ENCODE measurements around the gene HCAR1.
A peak's percentile ranks its signal among the peaks of the same experiment; 100 is the strongest.
"Not testable (repeated sequence)": the region's sequence is repeated elsewhere in the genome, so short reads cannot be mapped to it uniquely, and the experiment has no call there.

Gene HCAR1

DNA sequence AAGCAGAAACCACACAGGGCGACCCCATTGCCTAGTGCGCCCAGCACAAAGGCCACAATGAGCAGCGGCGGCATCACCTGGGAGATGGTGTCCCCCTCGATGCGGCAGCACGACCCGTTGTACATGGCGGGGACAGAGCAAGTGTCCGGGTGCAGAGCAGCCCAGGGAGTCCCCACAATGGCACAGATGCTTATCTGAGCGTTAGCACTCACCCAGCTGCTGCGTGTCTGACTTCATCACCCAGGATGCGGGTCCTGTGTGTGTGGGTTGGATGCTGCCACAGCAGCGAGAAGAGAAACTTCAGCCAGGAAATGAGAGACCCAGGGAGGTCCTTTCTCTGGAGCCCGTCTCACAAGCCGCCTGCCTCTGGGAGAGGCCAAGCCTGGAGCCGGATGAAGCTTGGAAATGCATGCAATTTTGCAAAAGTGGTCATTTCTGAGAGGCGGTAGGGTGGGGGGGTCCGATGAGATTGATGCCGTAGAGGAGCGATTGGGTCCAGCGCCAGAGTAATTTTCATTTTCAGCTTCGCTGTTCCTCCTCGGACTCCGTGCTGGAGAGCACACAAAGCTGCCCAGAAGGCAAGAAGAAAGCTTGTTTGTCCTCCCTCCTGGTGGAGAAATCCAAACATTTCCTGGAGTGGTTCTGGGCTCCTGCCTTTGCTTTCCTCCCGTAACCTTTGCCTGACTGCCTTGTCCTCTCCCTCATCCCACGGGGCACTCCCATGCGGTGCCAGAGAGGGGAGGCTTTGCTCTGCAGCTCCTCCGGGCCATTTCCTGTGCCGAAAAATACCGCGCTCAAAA is at the start of gene HCAR1:
Gene HCAR1 (minus strand): TSS at position 630 of the 800 bp plus-strand sequence. CDS start 505 bp downstream, at position 125.
- Histone ChIP-seq H3K36me3 (no peaks in the 10 kb centered on the region), H3K27me3 (no peaks in the 10 kb centered on the region), H3K27ac (peak within 1 kb of the TSS; percentile 85), H3K4me1 (ENCODE audit: control insufficient read depth in 1 of 2, insufficient read depth in 1 of 2, low read depth in 1 of 2, low read length in 1 of 2) (peaks cover 58 to 59% of the 10 kb centered on the region in 2 experiments), H3K9me3 (no peaks in the 10 kb centered on the region), H3K4me3 (ENCODE audit: low read depth in 1 of 2, low read length in 1 of 2) (no peak within 1 kb of the TSS)
- TF ChIP-seq, protein P1, sequence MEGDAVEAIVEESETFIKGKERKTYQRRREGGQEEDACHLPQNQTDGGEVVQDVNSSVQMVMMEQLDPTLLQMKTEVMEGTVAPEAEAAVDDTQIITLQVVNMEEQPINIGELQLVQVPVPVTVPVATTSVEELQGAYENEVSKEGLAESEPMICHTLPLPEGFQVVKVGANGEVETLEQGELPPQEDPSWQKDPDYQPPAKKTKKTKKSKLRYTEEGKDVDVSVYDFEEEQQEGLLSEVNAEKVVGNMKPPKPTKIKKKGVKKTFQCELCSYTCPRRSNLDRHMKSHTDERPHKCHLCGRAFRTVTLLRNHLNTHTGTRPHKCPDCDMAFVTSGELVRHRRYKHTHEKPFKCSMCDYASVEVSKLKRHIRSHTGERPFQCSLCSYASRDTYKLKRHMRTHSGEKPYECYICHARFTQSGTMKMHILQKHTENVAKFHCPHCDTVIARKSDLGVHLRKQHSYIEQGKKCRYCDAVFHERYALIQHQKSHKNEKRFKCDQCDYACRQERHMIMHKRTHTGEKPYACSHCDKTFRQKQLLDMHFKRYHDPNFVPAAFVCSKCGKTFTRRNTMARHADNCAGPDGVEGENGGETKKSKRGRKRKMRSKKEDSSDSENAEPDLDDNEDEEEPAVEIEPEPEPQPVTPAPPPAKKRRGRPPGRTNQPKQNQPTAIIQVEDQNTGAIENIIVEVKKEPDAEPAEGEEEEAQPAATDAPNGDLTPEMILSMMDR (IDR thresholded peaks at IDR 0.05), result no peak

DNA sequence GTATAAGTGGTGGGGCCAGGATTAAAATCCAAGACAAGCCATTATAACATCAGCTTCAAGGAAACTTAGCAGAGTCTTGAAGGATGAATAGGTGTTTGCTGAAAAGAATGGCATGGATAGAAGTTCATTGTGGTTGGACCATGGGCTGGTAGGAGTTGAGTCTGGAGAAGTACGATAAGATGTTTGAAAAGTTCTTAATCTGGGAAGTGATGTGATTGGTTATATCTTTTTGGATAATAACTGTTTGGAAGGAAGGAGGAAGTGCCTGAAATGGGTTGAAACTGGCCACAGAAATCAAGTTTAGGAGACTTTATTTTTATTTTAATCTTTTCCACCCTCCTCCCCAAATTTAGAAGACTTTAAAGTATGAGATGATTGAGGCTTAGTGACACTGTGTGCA is 26.9 kb upstream of the HCAR1 start:
- peak overlapping the region; percentile 42 for H3K27ac ChIP-seq
- peaks cover 7 to 12% of the 10 kb centered on the region in 2 experiments for H3K4me1 ChIP-seq (ENCODE audit: control insufficient read depth in 1 of 2, insufficient read depth in 1 of 2, low read depth in 1 of 2, low read length in 1 of 2)
- H3K36me3 ChIP-seq, result peaks cover 71% of the 10 kb centered on the region
- H3K27me3 ChIP-seq, result no peaks in the 10 kb centered on the region
- no peaks in the 10 kb centered on the region for H3K9me3 ChIP-seq
- H3K4me3 ChIP-seq (ENCODE audit: low read depth in 1 of 2, low read length in 1 of 2), result no peak overlapping the region
- TF ChIP-seq, protein P1 (IDR thresholded peaks at IDR 0.05), result no peak

DNA sequence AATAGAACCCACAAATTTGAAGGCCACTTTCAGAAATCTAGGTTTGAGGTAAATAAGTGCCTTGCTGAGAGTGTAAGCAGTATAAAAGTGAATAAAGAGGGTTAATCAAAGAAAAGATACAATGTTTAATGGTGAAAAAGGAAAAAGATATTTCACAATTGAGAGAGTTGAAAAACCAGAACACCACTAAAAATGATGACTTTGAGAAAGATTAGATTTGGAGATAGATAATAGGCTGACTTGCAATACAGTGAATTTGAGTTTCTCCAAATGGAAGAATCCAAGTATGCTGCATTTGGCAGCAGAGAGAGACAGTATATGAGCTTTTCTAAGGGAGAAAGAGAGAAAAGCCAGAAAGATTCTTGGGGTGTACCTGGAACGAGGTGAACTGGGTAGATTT is 24.1 kb upstream of the HCAR1 start:
- Histone ChIP-seq H3K4me1 (ENCODE audit: control insufficient read depth in 1 of 2, insufficient read depth in 1 of 2, low read depth in 1 of 2, low read length in 1 of 2) (peaks cover 32 to 35% of the 10 kb centered on the region in 2 experiments), H3K36me3 (peaks cover 52% of the 10 kb centered on the region)

DNA sequence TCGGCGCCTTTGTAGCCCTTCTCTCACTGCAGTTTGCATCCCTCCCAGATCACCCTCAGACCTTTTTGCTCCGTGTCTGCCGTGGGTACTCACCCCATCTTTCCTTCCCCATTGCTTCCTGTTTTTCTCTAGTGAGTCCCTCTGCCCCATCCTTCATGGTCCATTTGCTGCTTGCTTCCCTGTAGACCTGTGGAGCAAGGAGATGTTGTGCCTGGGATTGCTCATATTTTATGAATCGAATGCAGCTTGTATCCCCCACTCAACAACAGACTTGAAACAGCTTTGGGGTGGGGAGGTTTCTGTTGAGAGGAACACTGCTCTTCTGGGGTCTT is 22.6 kb upstream of the HCAR1 start:
- Histone ChIP-seq H3K27ac (peak overlapping the region; percentile 85), H3K9me3 (no peaks in the 10 kb centered on the region), H3K4me1 (ENCODE audit: control insufficient read depth in 1 of 2, insufficient read depth in 1 of 2, low read depth in 1 of 2, low read length in 1 of 2) (peaks cover 47 to 50% of the 10 kb centered on the region in 2 experiments), H3K27me3 (no peaks in the 10 kb centered on the region), H3K36me3 (peaks cover 38% of the 10 kb centered on the region), H3K4me3 (ENCODE audit: low read depth in 1 of 2, low read length in 1 of 2) (peak overlapping the region; percentile 78 to 80)
- TF ChIP-seq, protein P1 (IDR thresholded peaks at IDR 0.05), result no peak

More for the DNA sequence above, 24.1 kb upstream of the HCAR1 start:
- Histone ChIP-seq H3K9me3 (no peaks in the 10 kb centered on the region), H3K27me3 (no peaks in the 10 kb centered on the region), H3K4me3 (ENCODE audit: low read depth in 1 of 2, low read length in 1 of 2) (no peak overlapping the region), H3K27ac (no peak overlapping the region)
- TF ChIP-seq, protein P1 (IDR thresholded peaks at IDR 0.05), result no peak

GRCh38 chr12:122752464-122753318 is 22.0 kb upstream of the HCAR1 start, which contains the start of gene DENR:
TSS of gene DENR (plus strand) at chr12:122752824. CDS start at chr12:122753702, 878 bp downstream.
- peaks cover 32% of the 10 kb centered on the region for H3K36me3 ChIP-seq
- peak within 1 kb of the TSS; percentile 78 to 80 for H3K4me3 ChIP-seq (ENCODE audit: low read depth in 1 of 2, low read length in 1 of 2)
- TF ChIP-seq, protein P1 (IDR thresholded peaks at IDR 0.05), result peak; percentile 98
- peak within 1 kb of the TSS; percentile 85 for H3K27ac ChIP-seq
- H3K9me3 ChIP-seq, result no peaks in the 10 kb centered on the region
- H3K4me1 ChIP-seq (ENCODE audit: control insufficient read depth in 1 of 2, insufficient read depth in 1 of 2, low read depth in 1 of 2, low read length in 1 of 2), result peaks cover 53 to 56% of the 10 kb centered on the region in 2 experiments
- no peaks in the 10 kb centered on the region for H3K27me3 ChIP-seq

GRCh38 chr12:122750781-122751515 is 20.3 kb upstream of the HCAR1 start:
- Histone ChIP-seq H3K36me3 (peaks cover 17% of the 10 kb centered on the region), H3K27ac (peak overlapping the region; percentile 85), H3K4me3 (ENCODE audit: low read depth in 1 of 2, low read length in 1 of 2) (peak overlapping the region in 1 of 2 experiments; percentile 78), H3K4me1 (ENCODE audit: control insufficient read depth in 1 of 2, insufficient read depth in 1 of 2, low read depth in 1 of 2, low read length in 1 of 2) (peaks cover 69 to 73% of the 10 kb centered on the region in 2 experiments)
- H3K27me3 ChIP-seq, H3K9me3 ChIP-seq: not testable (repeated sequence)

Measured in neutrophil (primary cell).